RWPE1 (cell line): ENCODE results near the gene BFSP1.

Experiments used
- CTCF ChIA-PET: fragments of 350-600 bp; sonication (Branson Sonifier 250); formaldehyde crosslinking; extraction: SDS; loops from one replicate; lab custom pipeline; 2021; lab: Yijun Ruan, JAX
- POLR2A ChIA-PET: fragments of 400-600 bp; formaldehyde crosslinking; extraction: SDS; loops from one replicate; lab custom pipeline; 2020; ENCODE audit warnings: antibody characterized with exemption; ENCODE audit not compliant: low non-redundant PET; lab: Yijun Ruan, JAX
- DNase-seq: peaks from one replicate; pipeline ENCODE4 v3.0.0; 2012; ENCODE audit warnings: low spot score
- H3K27ac ChIP-seq: fragments of 450-650 bp; 2 replicates; pipeline ENCODE4 v1.5.1; 2017
- TF ChIP-seq, protein P1 (sequence below): fragments of 450-650 bp; conservative IDR thresholded peaks from 2 replicates; pipeline ENCODE4 v1.5.1; 2017; ENCODE audit warnings: low read depth, mild to moderate bottlenecking

The BFSP1 gene

DNA sequence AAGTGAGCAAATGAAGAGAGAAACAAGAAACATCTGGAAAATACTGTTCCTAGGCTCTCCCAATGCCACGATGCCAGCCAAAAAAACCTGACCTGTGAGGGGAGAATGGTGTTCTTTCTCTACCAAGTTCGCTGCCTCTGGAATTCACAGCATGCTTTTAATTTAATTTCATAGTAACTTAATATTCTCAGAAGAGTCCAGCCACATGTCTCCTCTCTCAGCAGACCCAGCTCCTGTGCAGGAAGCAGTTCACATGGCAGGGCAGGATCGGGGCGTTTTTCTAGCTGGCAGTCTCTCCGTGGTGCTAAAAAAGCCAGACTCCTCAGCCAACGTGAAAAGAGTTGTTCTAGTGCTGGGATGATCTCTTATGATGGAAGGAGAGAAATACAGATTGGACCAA lies 57.5 kb downstream of the BFSP1 start:
- POLR2A ChIA-PET, result no interaction called here

GRCh38 chr20:17471606-17472187 lies 59.5 kb downstream of the BFSP1 start:
- TF ChIP-seq, protein P1, sequence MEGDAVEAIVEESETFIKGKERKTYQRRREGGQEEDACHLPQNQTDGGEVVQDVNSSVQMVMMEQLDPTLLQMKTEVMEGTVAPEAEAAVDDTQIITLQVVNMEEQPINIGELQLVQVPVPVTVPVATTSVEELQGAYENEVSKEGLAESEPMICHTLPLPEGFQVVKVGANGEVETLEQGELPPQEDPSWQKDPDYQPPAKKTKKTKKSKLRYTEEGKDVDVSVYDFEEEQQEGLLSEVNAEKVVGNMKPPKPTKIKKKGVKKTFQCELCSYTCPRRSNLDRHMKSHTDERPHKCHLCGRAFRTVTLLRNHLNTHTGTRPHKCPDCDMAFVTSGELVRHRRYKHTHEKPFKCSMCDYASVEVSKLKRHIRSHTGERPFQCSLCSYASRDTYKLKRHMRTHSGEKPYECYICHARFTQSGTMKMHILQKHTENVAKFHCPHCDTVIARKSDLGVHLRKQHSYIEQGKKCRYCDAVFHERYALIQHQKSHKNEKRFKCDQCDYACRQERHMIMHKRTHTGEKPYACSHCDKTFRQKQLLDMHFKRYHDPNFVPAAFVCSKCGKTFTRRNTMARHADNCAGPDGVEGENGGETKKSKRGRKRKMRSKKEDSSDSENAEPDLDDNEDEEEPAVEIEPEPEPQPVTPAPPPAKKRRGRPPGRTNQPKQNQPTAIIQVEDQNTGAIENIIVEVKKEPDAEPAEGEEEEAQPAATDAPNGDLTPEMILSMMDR, result no peak
- DNase-seq, result no peak
- ChIA-PET CTCF (no interaction called here), POLR2A (no interaction called here)
- no peak overlapping the region for H3K27ac ChIP-seq

More for the DNA sequence above, 57.5 kb downstream of the BFSP1 start:
- no peak overlapping the region for H3K27ac ChIP-seq
- TF ChIP-seq, protein P1, result no peak
- no peak for DNase-seq
- CTCF ChIA-PET, result no interaction called here

DNA sequence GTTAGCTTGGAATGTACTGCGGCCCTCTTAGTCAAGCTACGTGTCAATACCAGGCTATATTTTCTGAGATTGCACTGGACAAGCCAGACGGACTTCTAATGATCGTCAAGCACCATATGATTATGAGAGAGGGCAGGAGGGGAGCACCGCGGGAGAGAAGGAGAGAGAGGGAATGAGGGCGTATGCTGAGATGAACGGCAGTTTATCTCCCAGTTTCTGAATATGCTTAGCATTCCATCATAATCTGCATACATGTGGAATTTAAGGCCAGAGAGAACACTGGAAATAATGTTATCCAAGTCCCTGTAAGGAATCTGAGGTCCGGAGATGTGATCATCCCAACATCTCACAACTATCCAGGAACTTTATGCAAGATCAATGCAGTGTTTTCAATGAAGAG lies 60.2 kb downstream of the BFSP1 start:
- TF ChIP-seq, protein P1, result no peak

DNA sequence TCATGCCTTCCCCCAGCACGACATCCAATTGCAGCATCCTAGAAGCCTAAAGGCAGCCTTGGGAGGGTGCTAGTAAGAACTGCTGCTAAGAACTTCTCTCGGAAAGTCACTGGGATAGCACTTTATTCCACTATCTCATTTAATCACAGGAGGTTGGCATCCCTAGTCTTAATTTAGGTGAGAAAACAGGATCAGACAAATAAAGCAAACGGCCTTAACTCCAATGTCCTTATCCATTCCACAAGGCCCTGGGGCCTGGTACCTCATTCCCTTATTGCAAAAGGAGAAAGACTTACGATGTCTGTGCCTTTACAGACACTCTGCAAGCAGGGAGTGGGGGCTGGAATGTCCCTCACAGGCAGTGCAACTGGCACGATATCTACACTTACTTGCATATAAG lies 60.7 kb downstream of the BFSP1 start:
- POLR2A ChIA-PET, result no interaction called here
- TF ChIP-seq, protein P1, result no peak

More for the DNA sequence above, 60.2 kb downstream of the BFSP1 start:
- CTCF ChIA-PET, result no interaction called here
- H3K27ac ChIP-seq, result no peak overlapping the region
- DNase-seq, result no peak
- POLR2A ChIA-PET, result no interaction called here

GRCh38 chr20:17469246-17470030 lies 61.7 kb downstream of the BFSP1 start:
- no peak overlapping the region for H3K27ac ChIP-seq
- ChIA-PET CTCF (interaction anchor here (0.6 to 0.7 kb wide), 3 partner anchors 38 to 1424 kb away, joined by 3 to 8 read pairs (median 5); no protein-coding TSS in a partner anchor), POLR2A (no interaction called here)
- DNase-seq, result no peak
- TF ChIP-seq, protein P1, result no peak

More for the DNA sequence above, 60.7 kb downstream of the BFSP1 start:
- no peak overlapping the region for H3K27ac ChIP-seq
- CTCF ChIA-PET, result no interaction called here
- no peak for DNase-seq

DNA sequence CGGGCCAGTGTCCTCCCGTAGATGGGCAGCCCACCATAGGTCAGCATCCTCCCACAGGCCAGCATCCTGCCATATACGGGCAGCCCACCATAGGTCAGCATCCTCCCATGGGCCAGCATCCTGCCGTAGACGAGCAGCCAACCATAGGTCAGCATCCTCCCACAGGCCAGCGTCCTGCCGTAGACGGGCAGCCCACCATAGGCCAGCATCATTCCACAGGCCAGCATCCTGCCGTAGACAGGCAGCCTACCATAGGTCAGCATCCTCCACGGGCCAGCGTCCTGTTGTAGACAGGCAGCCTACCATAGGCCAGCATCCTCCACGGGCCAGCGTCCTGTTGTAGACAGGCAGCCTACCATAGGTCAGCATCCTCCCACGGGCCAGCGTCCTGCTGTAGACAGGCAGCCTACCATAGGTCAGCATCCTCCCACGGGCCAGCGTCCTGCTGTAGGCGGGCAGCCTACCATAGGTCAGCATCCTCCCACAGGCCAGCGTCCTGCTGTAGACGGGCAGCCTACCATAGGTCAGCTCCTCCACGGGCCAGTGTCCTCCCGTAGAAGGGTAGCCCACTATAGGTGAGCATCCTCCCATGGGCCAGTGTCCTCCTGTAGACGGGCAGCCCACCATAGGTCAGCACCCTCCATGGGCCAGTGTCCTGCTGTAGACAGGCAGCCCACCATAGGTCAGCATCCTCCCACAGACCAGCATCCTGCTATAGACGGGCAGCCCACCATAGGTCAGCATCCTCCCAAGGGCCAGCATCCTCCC lies 62.9 kb downstream of the BFSP1 start:
- H3K27ac ChIP-seq, result no peak overlapping the region
- CTCF ChIA-PET, result no interaction called here
- TF ChIP-seq, protein P1, result no peak
- POLR2A ChIA-PET, result no interaction called here
- no peak for DNase-seq
